ENCODE data around the gene DOCK9. TPM values are rescaled to one million over a fixed set of nuclear protein-coding genes. Genes with fewer than 3 reads are reported as not detected.

The DOCK9 gene
- polyA plus RNA-seq, 3 donors = 0.01 TPM; not detected in 2

- peaks cover 5 to 6% of the 10 kb centered on the region in 2 donors for H3K27me3 ChIP-seq (ENCODE audit: control insufficient read depth in 2 of 2, insufficient read depth in 2 of 2, low read length in 2 of 2)
- no peaks in the 10 kb centered on the region for H4K20me1 ChIP-seq (ENCODE audit: insufficient read depth, low read length)
- H3K36me3 ChIP-seq (replicated peaks in 1 of 2; ENCODE audit: control insufficient read depth in 1 of 2, insufficient read depth in 2 of 2, low read length in 2 of 2) = no peaks in the 10 kb centered on the region
- H2AFZ ChIP-seq (ENCODE audit: insufficient read depth, low read depth, low read length, poor library complexity, severe bottlenecking) = no peak overlapping the region
- no peak overlapping the region for H3K9ac ChIP-seq (ENCODE audit: insufficient read depth, low read length, poor library complexity, severe bottlenecking)
- peaks cover 5 to 22% (median 11%) of the 10 kb centered on the region in 3 donors for H3K27me3 Mint-ChIP-seq (ENCODE audit: low read depth in 3 of 3)
- WGBS (ENCODE audit: insufficient coverage) = 96% methylated on average over 3 of the region's 3 CpGs
- H3K27ac Mint-ChIP-seq = no peak overlapping the region
- H3K27ac ChIP-seq (ENCODE audit: low read depth in 1 of 2, low read length in 2 of 2) = no peak overlapping the region
- H3K4me2 ChIP-seq (replicated peaks; ENCODE audit: extremely low read depth, low read length, poor library complexity, severe bottlenecking) = no peak overlapping the region
- no peak overlapping the region for H3K4me3 Mint-ChIP-seq
- no peak overlapping the region for H3K4me3 ChIP-seq (replicated peaks in 1 of 3; ENCODE audit: low read depth in 2 of 3, low read length in 3 of 3)
- no peaks in the 10 kb centered on the region for H3K79me2 ChIP-seq (ENCODE audit: insufficient read depth, low read length)
- no peak for TF ChIP-seq CTCF (IDR thresholded peaks at IDR 0.05)
- no peaks in the 10 kb centered on the region for H3K4me1 Mint-ChIP-seq
- no peaks in the 10 kb centered on the region for H3K36me3 Mint-ChIP-seq
- no peaks in the 10 kb centered on the region for H3K4me1 ChIP-seq (ENCODE audit: control insufficient read depth in 1 of 2, insufficient read depth in 2 of 2, low read length in 2 of 2)
- DNase-seq = no peak
- intact Hi-C loops (cut with micrococcal nuclease) = no loop called here
- H3K9me3 Mint-ChIP-seq = peaks cover 0 to 2% (median 0%) of the 10 kb centered on the region in 7 donors
- H3K9me3 ChIP-seq (replicated peaks in 1 of 2; ENCODE audit: control insufficient read depth in 1 of 2, insufficient read depth in 1 of 2, low read length in 2 of 2) = no peaks in the 10 kb centered on the region
Observed at GRCh38 chr13:98837896-98838295, 140.0 kb downstream of the DOCK9 start.

GRCh38 chr13:98835156-98835555 is 142.7 kb downstream of the DOCK9 start:
- Histone ChIP-seq H3K27ac (ENCODE audit: low read depth in 1 of 2, low read length in 2 of 2) (no peak overlapping the region), H2AFZ (ENCODE audit: insufficient read depth, low read depth, low read length, poor library complexity, severe bottlenecking) (no peak overlapping the region), H3K4me3 (replicated peaks in 1 of 3; ENCODE audit: low read depth in 2 of 3, low read length in 3 of 3) (no peak overlapping the region), H3K9ac (ENCODE audit: insufficient read depth, low read length, poor library complexity, severe bottlenecking) (no peak overlapping the region), H3K4me1 (ENCODE audit: control insufficient read depth in 1 of 2, insufficient read depth in 2 of 2, low read length in 2 of 2) (no peaks in the 10 kb centered on the region), H3K36me3 (replicated peaks in 1 of 2; ENCODE audit: control insufficient read depth in 1 of 2, insufficient read depth in 2 of 2, low read length in 2 of 2) (no peaks in the 10 kb centered on the region), H3K4me2 (replicated peaks; ENCODE audit: extremely low read depth, low read length, poor library complexity, severe bottlenecking) (no peak overlapping the region), H4K20me1 (ENCODE audit: insufficient read depth, low read length) (no peaks in the 10 kb centered on the region), H3K79me2 (ENCODE audit: insufficient read depth, low read length) (no peaks in the 10 kb centered on the region), H3K9me3 (replicated peaks in 1 of 2; ENCODE audit: control insufficient read depth in 1 of 2, insufficient read depth in 1 of 2, low read length in 2 of 2) (no peaks in the 10 kb centered on the region), H3K27me3 (ENCODE audit: control insufficient read depth in 2 of 2, insufficient read depth in 2 of 2, low read length in 2 of 2) (peaks cover 3 to 8% of the 10 kb centered on the region in 2 donors)
- Mint-ChIP-seq H3K27me3 (ENCODE audit: low read depth in 3 of 3) (peaks cover 7 to 18% (median 8%) of the 10 kb centered on the region in 3 donors), H3K27ac (peak overlapping the region in 1 of 7 donors; percentile 39), H3K9me3 (peaks cover 0 to 7% (median 0%) of the 10 kb centered on the region in 7 donors), H3K4me3 (no peak overlapping the region), H3K36me3 (no peaks in the 10 kb centered on the region), H3K4me1 (no peaks in the 10 kb centered on the region)
- intact Hi-C loops (cut with micrococcal nuclease) = no loop called here
- no peak for TF ChIP-seq CTCF (IDR thresholded peaks at IDR 0.05)
- DNase-seq = no peak
- no CpG with 5 or more reads among the region's 3 CpGs for WGBS (ENCODE audit: insufficient coverage)

Measured in CD14-positive monocyte (primary cell).